Tibial artery (tissue), 4 donors: ENCODE data around the gene GATAD1.

Experiments
- DNase-seq, 2 donors: peaks; one replicate each; pipeline ENCODE4 v3.0.0-alpha.2; 2019
- H3K27ac ChIP-seq, 2 donors: fragments of 200-600 bp; sonication (generic) in 1 of 2; 1 replicate in 1 of 2; 2 replicates in 1 of 2; pipeline ENCODE4 v1.5.1; 2018 to 2019; ENCODE audit warnings: mild to moderate bottlenecking in 1 of 2
- H3K27me3 ChIP-seq, 2 donors: fragments of 200-600 bp; sonication (generic) in 1 of 2; one replicate each; pipeline versions ENCODE4 v1.5.1 to v1.6.0; 2016 to 2019
- H3K36me3 ChIP-seq, 3 donors: fragments of 200-600 bp; sonication (generic) in 2 of 3; one replicate each; pipeline ENCODE4 v1.5.1; 2016 to 2019; ENCODE audit warnings: mild to moderate bottlenecking in 2 of 3
- H3K4me1 ChIP-seq, 4 donors: fragments of 200-600 bp; sonication (generic) in 2 of 4; 1 replicate in 3 of 4; 2 replicates in 1 of 4; pipeline ENCODE4 v1.5.1; 2016 to 2019
- H3K4me3 ChIP-seq, 2 donors: fragments of 200-600 bp; sonication (generic) in 1 of 2; 1 replicate in 1 of 2; 2 replicates in 1 of 2; pipeline ENCODE4 v1.5.1; 2018 to 2019; ENCODE audit warnings: mild to moderate bottlenecking in 2 of 2
- H3K9me3 ChIP-seq, 3 donors: fragments of 200-600 bp; sonication (generic) in 1 of 3; one replicate each; pipeline ENCODE4 v1.5.1; 2016 to 2019
- CTCF ChIP-seq, 2 experiments: fragments of 200-600 bp in 1 of 2; fragments of 450-650 bp in 1 of 2; IDR thresholded peaks; one replicate each; pipeline ENCODE4 v1.5.1; 2017 to 2019; ENCODE audit warnings: antibody characterized with exemption in 2 of 2, mild to moderate bottlenecking in 1 of 2, moderate library complexity in 1 of 2
- intact Hi-C: fragments of 100-400 bp; cut with DNase I; formaldehyde crosslinking; loops from one replicate; pipeline ENCODE4 v1.15.0; 2023; ENCODE audit warnings: low total_unique reads

The GATAD1 gene

GRCh38 chr7:92447345-92448204 lies at the start of gene GATAD1:
TSS of gene GATAD1 (plus strand) at chr7:92447482. CDS start at chr7:92447730, 248 bp downstream.
- peak in 1 of 2 experiments; percentile 88 for TF ChIP-seq CTCF (IDR thresholded peaks at IDR 0.05)
- Histone ChIP-seq H3K27ac (peak within 1 kb of the TSS; percentile 93 to 96), H3K27me3 (no peaks in the 10 kb centered on the region), H3K36me3 (peaks cover 21 to 28% (median 26%) of the 10 kb centered on the region in 3 donors), H3K9me3 (no peaks in the 10 kb centered on the region), H3K4me1 (peaks cover 0 to 11% (median 3%) of the 10 kb centered on the region in 4 donors), H3K4me3 (peak within 1 kb of the TSS; percentile 87 to 98)
- intact Hi-C loops: loop anchor here (5.0 kb wide), 1 partner anchor 200 kb away; the partner anchor contains the start of genes ANKIB1 and KRIT1
- DNase-seq: peak; percentile 86 to 95

GRCh38 chr7:92397542-92397941 lies 49.7 kb upstream of the GATAD1 start:
- peaks cover 30 to 59% (median 44%) of the 10 kb centered on the region in 3 donors for H3K36me3 ChIP-seq
- no peaks in the 10 kb centered on the region for H3K9me3 ChIP-seq
- intact Hi-C loops: no loop called here

GRCh38 chr7:92400013-92400412 lies 47.3 kb upstream of the GATAD1 start:
- no peak for DNase-seq
- Histone ChIP-seq H3K4me1 (no peaks in the 10 kb centered on the region), H3K36me3 (peaks cover 30 to 61% (median 44%) of the 10 kb centered on the region in 3 donors), H3K27me3 (no peaks in the 10 kb centered on the region), H3K27ac (no peak overlapping the region), H3K4me3 (no peak overlapping the region), H3K9me3 (no peaks in the 10 kb centered on the region)
- no peak for TF ChIP-seq CTCF (IDR thresholded peaks at IDR 0.05)
- intact Hi-C loops: no loop called here

More at GRCh38 chr7:92397542-92397941, 49.7 kb upstream of the GATAD1 start:
- H3K27ac ChIP-seq: no peak overlapping the region
- H3K4me1 ChIP-seq: no peaks in the 10 kb centered on the region
- DNase-seq: no peak
- TF ChIP-seq CTCF (IDR thresholded peaks at IDR 0.05): no peak
- no peaks in the 10 kb centered on the region for H3K27me3 ChIP-seq
- no peak overlapping the region for H3K4me3 ChIP-seq

- Histone ChIP-seq H3K27me3 (no peaks in the 10 kb centered on the region), H3K4me1 (no peaks in the 10 kb centered on the region), H3K9me3 (no peaks in the 10 kb centered on the region), H3K4me3 (no peak overlapping the region), H3K36me3 (peaks cover 23 to 33% (median 27%) of the 10 kb centered on the region in 3 donors), H3K27ac (no peak overlapping the region)
- no peak for DNase-seq
- intact Hi-C loops: no loop called here
- no peak for TF ChIP-seq CTCF (IDR thresholded peaks at IDR 0.05)
These were observed 44.1 kb upstream of the GATAD1 start for GRCh38 chr7:92402920-92403759.

- no peak overlapping the region for H3K4me3 ChIP-seq
- TF ChIP-seq CTCF (IDR thresholded peaks at IDR 0.05): no peak
- peaks cover 18 to 27% (median 21%) of the 10 kb centered on the region in 3 donors for H3K36me3 ChIP-seq
- H3K9me3 ChIP-seq: no peaks in the 10 kb centered on the region
- no peaks in the 10 kb centered on the region for H3K27me3 ChIP-seq
- intact Hi-C loops: no loop called here
- no peak for DNase-seq
- no peak overlapping the region for H3K27ac ChIP-seq
- no peaks in the 10 kb centered on the region for H3K4me1 ChIP-seq
These were observed 43.6 kb upstream of the GATAD1 start for GRCh38 chr7:92403760-92404074.
